ENCODE measurements around the gene OPA1.

DNA sequence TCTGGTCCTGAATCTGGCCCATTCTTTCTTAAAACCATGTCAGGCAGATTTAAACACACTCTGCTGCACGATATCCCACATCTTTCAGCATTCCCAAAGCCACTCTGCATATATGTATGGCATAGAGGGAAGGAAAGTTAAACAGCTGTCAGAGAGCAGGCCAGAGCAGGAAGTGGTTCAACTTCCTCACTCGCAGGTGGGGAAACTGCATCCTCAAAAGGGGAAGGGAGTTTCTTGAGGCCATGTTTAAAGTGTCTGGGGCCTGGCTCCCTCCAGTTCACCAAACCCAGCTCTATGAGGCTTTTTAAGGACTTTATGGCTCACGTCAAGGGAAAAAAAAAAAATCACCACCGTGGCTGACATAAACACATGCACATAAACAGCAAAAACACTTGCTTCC, 123.1 kb downstream of the OPA1 start:
- TF ChIP-seq EP300 (IDR thresholded peaks at IDR 0.05) = no peak
- no peak for TF ChIP-seq POLR2A (IDR thresholded peaks at IDR 0.05)
- TF ChIP-seq, protein P1, sequence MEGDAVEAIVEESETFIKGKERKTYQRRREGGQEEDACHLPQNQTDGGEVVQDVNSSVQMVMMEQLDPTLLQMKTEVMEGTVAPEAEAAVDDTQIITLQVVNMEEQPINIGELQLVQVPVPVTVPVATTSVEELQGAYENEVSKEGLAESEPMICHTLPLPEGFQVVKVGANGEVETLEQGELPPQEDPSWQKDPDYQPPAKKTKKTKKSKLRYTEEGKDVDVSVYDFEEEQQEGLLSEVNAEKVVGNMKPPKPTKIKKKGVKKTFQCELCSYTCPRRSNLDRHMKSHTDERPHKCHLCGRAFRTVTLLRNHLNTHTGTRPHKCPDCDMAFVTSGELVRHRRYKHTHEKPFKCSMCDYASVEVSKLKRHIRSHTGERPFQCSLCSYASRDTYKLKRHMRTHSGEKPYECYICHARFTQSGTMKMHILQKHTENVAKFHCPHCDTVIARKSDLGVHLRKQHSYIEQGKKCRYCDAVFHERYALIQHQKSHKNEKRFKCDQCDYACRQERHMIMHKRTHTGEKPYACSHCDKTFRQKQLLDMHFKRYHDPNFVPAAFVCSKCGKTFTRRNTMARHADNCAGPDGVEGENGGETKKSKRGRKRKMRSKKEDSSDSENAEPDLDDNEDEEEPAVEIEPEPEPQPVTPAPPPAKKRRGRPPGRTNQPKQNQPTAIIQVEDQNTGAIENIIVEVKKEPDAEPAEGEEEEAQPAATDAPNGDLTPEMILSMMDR (IDR thresholded peaks at IDR 0.05) = no peak
